Muscle layer of duodenum (tissue), 2 donors: ENCODE data around the gene MEDAG.

ENCODE experiments used
- H3K27ac ChIP-seq: one replicate; pipeline ENCODE4 v1.7.0; 2013; ENCODE audit warnings: mild to moderate bottlenecking, low read length
- H3K27me3 ChIP-seq: one replicate; pipeline ENCODE4 v1.7.0; 2013; ENCODE audit warnings: low read depth, mild to moderate bottlenecking, control low read depth, low read length
- H3K36me3 ChIP-seq, 2 donors: one replicate each; pipeline ENCODE4 v1.7.0; 2013; ENCODE audit warnings: low read length in 2 of 2, control low read depth in 1 of 2, mild to moderate bottlenecking in 1 of 2; ENCODE audit not compliant: insufficient read depth in 2 of 2, control insufficient read depth in 1 of 2
- H3K4me1 ChIP-seq, 2 donors: one replicate each; pipeline ENCODE4 v1.7.0; 2013; ENCODE audit warnings: low read length in 2 of 2, mild to moderate bottlenecking in 2 of 2, control low read depth in 1 of 2, moderate library complexity in 1 of 2; ENCODE audit not compliant: insufficient read depth in 2 of 2, control insufficient read depth in 1 of 2
- H3K4me3 ChIP-seq, 2 donors: one replicate each; pipeline ENCODE4 v1.7.0; 2013; ENCODE audit warnings: low read length in 2 of 2, low read depth in 1 of 2, mild to moderate bottlenecking in 1 of 2
- H3K9me3 ChIP-seq, 2 donors: one replicate each; pipeline ENCODE4 v1.7.0; 2013; ENCODE audit warnings: low read length in 2 of 2, control low read depth in 1 of 2, mild to moderate bottlenecking in 1 of 2; ENCODE audit not compliant: control insufficient read depth in 1 of 2
- donor health status: healthy.

The MEDAG gene

DNA sequence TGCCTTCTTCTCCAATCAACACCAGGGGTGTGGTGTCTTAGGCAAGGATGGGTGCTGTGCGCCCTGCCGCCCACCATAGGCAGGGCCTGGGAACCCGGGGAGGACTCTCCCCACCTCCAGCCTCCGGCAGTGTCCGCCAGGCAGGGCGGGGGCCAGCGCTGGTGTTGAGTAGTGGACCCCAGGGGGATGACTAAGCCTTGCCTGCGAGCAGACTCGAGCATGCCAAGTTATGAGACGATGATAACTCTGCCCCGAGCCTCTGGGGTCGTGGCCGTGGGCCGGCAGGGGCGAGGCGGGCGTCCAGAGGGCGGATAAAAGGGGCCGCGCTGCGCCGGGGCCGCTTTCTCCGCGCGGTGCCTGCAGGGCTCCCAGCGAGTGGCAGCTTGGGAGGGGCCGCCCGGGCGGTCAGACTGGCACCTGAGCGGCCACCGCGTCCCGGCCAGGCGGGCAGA lies at the start of gene MEDAG:
TSS of gene MEDAG (plus strand) at position 340 of the 452 bp plus-strand sequence. CDS start 245 bp downstream, outside the sequence.
- Histone ChIP-seq H3K4me3 (peak within 1 kb of the TSS; percentile 57 to 59), H3K4me1 (peaks cover 0 to 18% of the 10 kb centered on the region in 2 donors), H3K9me3 (no peaks in the 10 kb centered on the region), H3K36me3 (no peaks in the 10 kb centered on the region), H3K27ac (peak within 1 kb of the TSS; percentile 43), H3K27me3 (peaks cover 22% of the 10 kb centered on the region)

DNA sequence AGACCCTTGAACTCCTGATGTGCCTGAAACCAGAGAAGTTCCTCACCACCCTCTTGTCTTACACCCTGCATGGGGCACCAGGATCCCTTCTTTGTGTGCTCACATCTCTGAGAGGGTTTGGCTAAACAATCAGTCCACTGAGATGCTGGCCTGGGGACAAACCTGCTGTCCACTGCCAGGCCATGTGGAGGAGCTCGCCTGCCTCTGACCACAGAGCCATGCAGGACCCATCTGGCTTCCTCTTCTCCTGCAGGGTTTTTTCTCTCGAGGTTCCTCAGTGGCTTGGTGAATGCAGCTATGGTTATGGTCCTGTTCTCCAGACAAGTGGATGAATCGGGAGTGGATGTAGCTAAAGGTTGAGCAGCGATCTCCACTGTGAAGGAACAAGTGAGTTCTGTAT lies 49.1 kb upstream of the MEDAG start:
- H3K27me3 ChIP-seq: no peaks in the 10 kb centered on the region
- H3K4me1 ChIP-seq: no peaks in the 10 kb centered on the region
- H3K9me3 ChIP-seq: no peaks in the 10 kb centered on the region
- H3K4me3 ChIP-seq: no peak overlapping the region
- no peak overlapping the region for H3K27ac ChIP-seq
- no peaks in the 10 kb centered on the region for H3K36me3 ChIP-seq

GRCh38 chr13:30857636-30858035 lies 48.4 kb upstream of the MEDAG start:
- no peaks in the 10 kb centered on the region for H3K36me3 ChIP-seq
- H3K4me1 ChIP-seq: no peaks in the 10 kb centered on the region
- H3K9me3 ChIP-seq: no peaks in the 10 kb centered on the region
- no peak overlapping the region for H3K4me3 ChIP-seq
- no peak overlapping the region for H3K27ac ChIP-seq
- H3K27me3 ChIP-seq: no peaks in the 10 kb centered on the region

GRCh38 chr13:30859326-30859725 lies 46.7 kb upstream of the MEDAG start:
- no peaks in the 10 kb centered on the region for H3K27me3 ChIP-seq

DNA sequence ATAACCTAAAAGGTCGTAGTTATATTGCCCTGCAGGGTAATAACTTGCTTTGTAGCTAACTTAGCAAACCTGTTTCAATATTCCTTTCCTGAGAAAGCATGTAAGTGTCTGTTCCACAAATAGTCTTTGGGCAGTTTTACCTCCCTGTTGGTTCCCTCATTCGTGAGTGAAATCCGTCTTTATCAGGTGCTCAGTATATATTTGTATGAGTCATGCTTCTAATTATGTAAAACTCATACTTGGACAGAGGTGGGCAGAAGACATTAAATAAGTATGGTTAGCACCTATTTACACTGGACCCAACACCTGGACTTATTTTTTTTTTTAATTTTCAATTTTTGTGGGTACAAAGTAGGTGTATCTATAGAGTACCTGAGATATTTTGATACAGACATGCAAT lies 44.9 kb upstream of the MEDAG start:
- Histone ChIP-seq H3K9me3 (no peaks in the 10 kb centered on the region), H3K36me3 (peaks cover 0 to 5% of the 10 kb centered on the region in 2 donors), H3K4me1 (peaks cover 4 to 8% of the 10 kb centered on the region in 2 donors), H3K4me3 (no peak overlapping the region), H3K27ac (no peak overlapping the region), H3K27me3 (no peaks in the 10 kb centered on the region)

More at GRCh38 chr13:30859326-30859725, 46.7 kb upstream of the MEDAG start:
- Histone ChIP-seq H3K27ac (peak overlapping the region; percentile 62), H3K36me3 (no peaks in the 10 kb centered on the region), H3K4me1 (peaks cover 0 to 3% of the 10 kb centered on the region in 2 donors), H3K4me3 (no peak overlapping the region), H3K9me3 (no peaks in the 10 kb centered on the region)

GRCh38 chr13:30861836-30862467 lies 44.1 kb upstream of the MEDAG start:
- Histone ChIP-seq H3K9me3 (no peaks in the 10 kb centered on the region), H3K27ac (no peak overlapping the region), H3K27me3 (no peaks in the 10 kb centered on the region), H3K4me1 (peaks cover 4 to 8% of the 10 kb centered on the region in 2 donors), H3K4me3 (no peak overlapping the region), H3K36me3 (peaks cover 0 to 5% of the 10 kb centered on the region in 2 donors)

DNA sequence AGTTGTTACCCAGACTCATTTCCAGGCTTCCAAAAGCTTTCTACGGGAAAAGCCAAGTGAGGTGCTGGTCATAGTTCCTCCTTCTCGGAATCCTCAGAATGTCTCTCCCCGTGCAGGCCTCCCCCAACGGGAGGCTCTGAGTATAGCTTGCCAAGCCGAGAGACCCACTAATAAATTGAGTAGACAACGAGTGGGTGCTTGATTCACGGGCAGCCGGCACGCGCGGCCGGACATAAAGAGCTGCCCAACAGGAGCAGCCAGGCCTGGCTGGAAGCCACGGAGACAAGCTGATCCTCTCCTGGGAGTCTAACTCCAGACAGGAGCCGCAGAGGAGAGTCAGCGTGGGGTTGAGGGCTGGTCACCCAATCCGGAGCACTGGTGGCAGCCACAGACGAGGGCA lies 43.4 kb upstream of the MEDAG start:
- Histone ChIP-seq H3K4me3 (no peak overlapping the region), H3K4me1 (peaks cover 4 to 8% of the 10 kb centered on the region in 2 donors), H3K9me3 (no peaks in the 10 kb centered on the region), H3K27ac (no peak overlapping the region), H3K36me3 (peaks cover 0 to 5% of the 10 kb centered on the region in 2 donors), H3K27me3 (no peaks in the 10 kb centered on the region)

GRCh38 chr13:30863231-30863630 lies 42.8 kb upstream of the MEDAG start:
- Histone ChIP-seq H3K9me3 (no peaks in the 10 kb centered on the region), H3K4me3 (no peak overlapping the region), H3K4me1 (peaks cover 4 to 8% of the 10 kb centered on the region in 2 donors), H3K36me3 (peaks cover 0 to 5% of the 10 kb centered on the region in 2 donors), H3K27ac (peak overlapping the region; percentile 94), H3K27me3 (no peaks in the 10 kb centered on the region)

GRCh38 chr13:30863796-30864195 lies 42.3 kb upstream of the MEDAG start:
- H3K9me3 ChIP-seq: no peaks in the 10 kb centered on the region
- peaks cover 4 to 8% of the 10 kb centered on the region in 2 donors for H3K4me1 ChIP-seq
- H3K27ac ChIP-seq: peak overlapping the region; percentile 94
- no peak overlapping the region for H3K4me3 ChIP-seq
- H3K27me3 ChIP-seq: no peaks in the 10 kb centered on the region
- peaks cover 0 to 5% of the 10 kb centered on the region in 2 donors for H3K36me3 ChIP-seq

- no peaks in the 10 kb centered on the region for H3K9me3 ChIP-seq
- H3K4me3 ChIP-seq: peak overlapping the region in 1 of 2 donors; percentile 1
- H3K27ac ChIP-seq: peak overlapping the region; percentile 94
- H3K27me3 ChIP-seq: no peaks in the 10 kb centered on the region
- peaks cover 8 to 10% of the 10 kb centered on the region in 2 donors for H3K4me1 ChIP-seq
- peaks cover 0 to 5% of the 10 kb centered on the region in 2 donors for H3K36me3 ChIP-seq
These were observed 41.5 kb upstream of the MEDAG start for GRCh38 chr13:30864433-30865122.

GRCh38 chr13:30865123-30866049 lies 40.7 kb upstream of the MEDAG start:
- Histone ChIP-seq H3K27me3 (no peaks in the 10 kb centered on the region), H3K9me3 (no peaks in the 10 kb centered on the region), H3K4me1 (peaks cover 8 to 11% of the 10 kb centered on the region in 2 donors), H3K4me3 (peak overlapping the region in 1 of 2 donors; percentile 1), H3K36me3 (peaks cover 0 to 5% of the 10 kb centered on the region in 2 donors), H3K27ac (peak overlapping the region; percentile 94)
